Fibroblast of villous mesenchyme (primary cell): ENCODE results near the gene MTRF1. TPM values are rescaled to one million over a fixed set of nuclear protein-coding genes. Genes with fewer than 3 reads are reported as not detected.

ENCODE experiments used
- DNase-seq: peaks from one replicate; pipeline ENCODE4 v3.0.0-alpha.2; 2010; ENCODE audit warnings: low read depth
- H3K4me3 ChIP-seq: 2 replicates; pipeline ENCODE4 v1.5.1; 2011; ENCODE audit warnings: low read depth, mild to moderate bottlenecking, low read length
- CTCF ChIP-seq: IDR thresholded peaks from 2 replicates; pipeline ENCODE4 v1.5.1; 2012; ENCODE audit warnings: low read depth, mild to moderate bottlenecking, low read length; ENCODE audit not compliant: insufficient read depth
- total RNA-seq: library from RNA; depleted of rRNA; stranded (reverse); fragments of >200 nt; gene quantifications from 2 replicates; pipeline ENCODE4 v1.2.3, GENCODE V29; 2012

MTRF1 gene
- total RNA-seq, 1 donor: 16.4 TPM

- no peak overlapping the region for H3K4me3 ChIP-seq
- DNase-seq: no peak
- peak; percentile 41 for TF ChIP-seq CTCF
These were observed 66.8 kb downstream of the MTRF1 start for GRCh38 chr13:41196620-41197019.

GRCh38 chr13:41196011-41196410 lies 67.4 kb downstream of the MTRF1 start:
- H3K4me3 ChIP-seq: no peak overlapping the region
- DNase-seq: no peak
- TF ChIP-seq CTCF: no peak

GRCh38 chr13:41193919-41194824 lies 69.2 kb downstream of the MTRF1 start, which contains the start of gene KBTBD7:
TSS of gene KBTBD7 (minus strand) at chr13:41194569. CDS start at chr13:41194257, 312 bp downstream.
- peak within 1 kb of the TSS; percentile 58 for H3K4me3 ChIP-seq
- DNase-seq: peak; percentile 98
- TF ChIP-seq CTCF: no peak

- no peak for DNase-seq
- peak overlapping the region; percentile 58 for H3K4me3 ChIP-seq
- TF ChIP-seq CTCF: no peak
These were observed 69.9 kb downstream of the MTRF1 start for GRCh38 chr13:41193469-41193868.

- TF ChIP-seq CTCF: no peak
- peak; percentile 47 for DNase-seq
- no peak overlapping the region for H3K4me3 ChIP-seq
These were observed 74.8 kb downstream of the MTRF1 start for GRCh38 chr13:41188584-41188983.

GRCh38 chr13:41186481-41186880 lies 76.9 kb downstream of the MTRF1 start:
- TF ChIP-seq CTCF: no peak
- H3K4me3 ChIP-seq: no peak overlapping the region

More at GRCh38 chr13:41186481-41186880, 76.9 kb downstream of the MTRF1 start:
- no peak for DNase-seq
